Measurements from ENCODE around the gene COQ4.

Gene COQ4

DNA sequence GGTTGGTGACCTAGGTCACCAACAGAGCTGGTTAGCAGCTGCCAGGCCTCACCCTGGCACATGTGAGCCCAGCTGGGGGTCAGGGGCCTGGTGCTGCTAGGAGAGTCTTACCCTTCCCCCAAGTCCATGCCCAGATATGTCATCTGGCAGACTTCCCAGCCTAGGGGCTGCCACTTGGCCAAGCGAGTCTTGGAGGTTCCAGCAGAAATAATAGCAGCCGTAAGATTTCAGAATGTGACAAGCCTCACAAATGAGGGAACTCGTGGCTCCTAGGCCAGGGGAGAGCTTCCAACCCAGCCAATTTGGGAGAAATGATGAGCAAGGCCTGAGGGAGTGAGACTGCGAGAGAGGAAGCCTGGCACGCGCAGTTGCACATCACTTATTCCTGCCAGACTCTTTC lies 59.6 kb downstream of the COQ4 start:
- no peak for DNase-seq

DNA sequence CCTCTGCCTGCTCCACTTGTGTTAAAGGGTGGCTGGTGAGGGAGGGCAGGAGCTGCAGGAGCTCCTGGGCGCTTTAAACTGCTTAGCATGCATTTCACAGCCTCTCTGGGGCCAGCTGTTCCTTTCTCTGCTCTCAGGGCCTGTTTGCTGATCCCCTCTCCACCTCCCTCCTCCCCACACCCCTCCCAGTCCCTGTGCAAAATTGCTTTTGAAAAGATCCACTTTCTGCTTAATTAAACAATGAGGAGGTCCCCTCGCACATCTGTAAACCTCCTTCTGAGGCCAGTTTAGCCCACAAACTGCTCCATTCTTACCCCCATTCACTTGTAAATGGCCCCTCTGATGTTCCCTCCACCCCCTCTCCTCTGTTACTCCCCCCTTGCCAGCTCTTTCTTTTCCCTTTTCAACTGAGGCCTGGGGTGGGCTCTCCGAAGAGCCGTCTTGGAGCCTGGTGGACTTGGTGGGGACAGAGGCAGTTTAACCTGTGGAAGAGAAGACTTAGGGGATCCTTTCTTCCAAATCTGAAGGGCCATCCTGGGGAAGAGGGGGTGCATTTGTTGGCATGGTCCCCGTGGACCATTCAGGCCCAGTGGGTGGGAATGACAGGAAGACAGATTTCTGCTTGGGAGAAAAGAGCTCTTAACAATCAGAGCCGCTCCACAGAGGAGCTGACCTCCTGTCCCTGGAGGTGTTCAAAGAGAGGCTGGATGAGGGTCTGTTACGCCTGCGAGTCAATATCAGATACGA lies 60.5 kb downstream of the COQ4 start:
- DNase-seq, result no peak

All from stimulated activated CD4-positive, alpha-beta T cell treated with anti-CD3 and anti-CD28 coated beads, Interleukin-15, amount 100 ng/mL, for 24 hours (primary cell).